EL (cell line): Measurements from ENCODE around the gene RIC1.
"Not testable (repeated sequence)": the region's sequence is repeated elsewhere in the genome, so short reads cannot be mapped to it uniquely, and the experiment has no call there.

Source experiments
- DNase-seq: peaks from one replicate; pipeline ENCODE4 v3.0.0-alpha.2; 2016

The RIC1 gene

GRCh38 chr9:5628530-5629311 lies at the start of gene RIC1:
Gene RIC1 (plus strand): TSS chr9:5629107. CDS start chr9:5629310, 203 bp downstream.
- DNase-seq, result peak; percentile 93

GRCh38 chr9:5579881-5580280 lies 49.0 kb upstream of the RIC1 start:
- no peak for DNase-seq

GRCh38 chr9:5580650-5581049 lies 48.3 kb upstream of the RIC1 start:
- DNase-seq, result no peak

- not testable (repeated sequence) for DNase-seq
Observed at GRCh38 chr9:5581706-5582105, 47.2 kb upstream of the RIC1 start.

GRCh38 chr9:5582835-5583195 lies 46.1 kb upstream of the RIC1 start:
- peak; percentile 51 for DNase-seq

- peak; percentile 73 for DNase-seq
Observed at GRCh38 chr9:5586391-5586802, 42.5 kb upstream of the RIC1 start.

- DNase-seq, result peak; percentile 84
Observed at GRCh38 chr9:5587024-5587423, 41.9 kb upstream of the RIC1 start.

GRCh38 chr9:5592231-5592630 lies 36.7 kb upstream of the RIC1 start:
- no peak for DNase-seq

- DNase-seq, result no peak
Observed at GRCh38 chr9:5592904-5593303, 36.0 kb upstream of the RIC1 start.

- DNase-seq, result no peak
Observed at GRCh38 chr9:5593904-5594303, 35.0 kb upstream of the RIC1 start.

- DNase-seq, result no peak
Observed at GRCh38 chr9:5596173-5596572, 32.7 kb upstream of the RIC1 start.

- DNase-seq, result no peak
Observed at GRCh38 chr9:5608298-5609225, 20.3 kb upstream of the RIC1 start.

GRCh38 chr9:5609226-5609596 lies 19.7 kb upstream of the RIC1 start:
- no peak for DNase-seq

- DNase-seq, result no peak
Observed at GRCh38 chr9:5610491-5610890, 18.4 kb upstream of the RIC1 start.

GRCh38 chr9:5611321-5612184 lies 17.4 kb upstream of the RIC1 start:
- no peak for DNase-seq

GRCh38 chr9:5612185-5612530 lies 16.7 kb upstream of the RIC1 start:
- no peak for DNase-seq

GRCh38 chr9:5614192-5614591 lies 14.7 kb upstream of the RIC1 start:
- DNase-seq, result no peak

GRCh38 chr9:5614985-5615384 lies 13.9 kb upstream of the RIC1 start:
- no peak for DNase-seq

GRCh38 chr9:5617749-5618148 lies 11.2 kb upstream of the RIC1 start:
- DNase-seq, result no peak

- DNase-seq, result no peak
Observed at GRCh38 chr9:5620494-5620893, 8.4 kb upstream of the RIC1 start.

- peak; percentile 88 for DNase-seq
Observed at GRCh38 chr9:5621327-5621726, 7.6 kb upstream of the RIC1 start.

GRCh38 chr9:5622016-5622415 lies 6.9 kb upstream of the RIC1 start:
- peak; percentile 89 for DNase-seq

- no peak for DNase-seq
Observed at GRCh38 chr9:5624655-5625054, 4.3 kb upstream of the RIC1 start.
